ENCODE measurements around the gene IKZF1. TPM values are rescaled to one million over a fixed set of nuclear protein-coding genes. Genes with fewer than 3 reads are reported as not detected.

IKZF1 gene
- total RNA-seq, 1 donor from 2014 or later = 0.86 TPM

GRCh38 chr7:50427518-50427917, 123.0 kb downstream of the IKZF1 start:
- Mint-ChIP-seq H3K27ac (ENCODE audit: unreplicated experiment) (no peak overlapping the region), H3K27me3 (ENCODE audit: low read depth, unreplicated experiment) (peaks cover 8% of the 10 kb centered on the region), H3K36me3 (ENCODE audit: low read depth, unreplicated experiment) (no peaks in the 10 kb centered on the region), H3K4me1 (ENCODE audit: low read depth, unreplicated experiment) (no peaks in the 10 kb centered on the region), H3K9me3 (ENCODE audit: unreplicated experiment) (peaks cover 4% of the 10 kb centered on the region), H3K4me3 (ENCODE audit: unreplicated experiment) (no peak overlapping the region)
- no peak overlapping the region for H3K9ac ChIP-seq (ENCODE audit: low read length)
- H3K4me2 ChIP-seq (ENCODE audit: low read length) = no peak overlapping the region
- H3K4me1 ChIP-seq (ENCODE audit: insufficient read depth, low read length) = no peaks in the 10 kb centered on the region
- H3K4me3 ChIP-seq (ENCODE audit: insufficient read depth, low read depth, low read length) = no peak overlapping the region
- H3K79me2 ChIP-seq (ENCODE audit: insufficient read depth, low read length) = no peaks in the 10 kb centered on the region
- H3K27ac ChIP-seq (ENCODE audit: low read depth, low read length) = no peak overlapping the region
- DNase-seq (ENCODE audit: low read depth) = no peak
- no peaks in the 10 kb centered on the region for H3K36me3 ChIP-seq (ENCODE audit: insufficient read depth, low read length)
- H2AFZ ChIP-seq (ENCODE audit: low read depth, low read length) = no peak overlapping the region
- H4K20me1 ChIP-seq (ENCODE audit: insufficient read depth, low read length) = no peaks in the 10 kb centered on the region
- TF ChIP-seq EZH2 (IDR thresholded peaks at IDR 0.05; ENCODE audit: insufficient read depth, low read length) (no peak), CTCF (IDR thresholded peaks at IDR 0.05; ENCODE audit: insufficient read depth, low read depth, low read length) (no peak)
- no peaks in the 10 kb centered on the region for H3K27me3 ChIP-seq (ENCODE audit: insufficient read depth, low read length)
- FAIRE-seq = no peak
- H3K9me3 ChIP-seq (ENCODE audit: insufficient read depth, low read depth, low read length) = no peaks in the 10 kb centered on the region

- H3K27me3 ChIP-seq (ENCODE audit: insufficient read depth, low read length) = no peaks in the 10 kb centered on the region
- H3K27ac ChIP-seq (ENCODE audit: low read depth, low read length) = no peak overlapping the region
- no peak overlapping the region for H2AFZ ChIP-seq (ENCODE audit: low read depth, low read length)
- H3K4me1 Mint-ChIP-seq (ENCODE audit: low read depth, unreplicated experiment) = no peaks in the 10 kb centered on the region
- no peak overlapping the region for H3K27ac Mint-ChIP-seq (ENCODE audit: unreplicated experiment)
- H3K79me2 ChIP-seq (ENCODE audit: insufficient read depth, low read length) = no peaks in the 10 kb centered on the region
- FAIRE-seq = no peak
- peaks cover 4% of the 10 kb centered on the region for H3K9me3 Mint-ChIP-seq (ENCODE audit: unreplicated experiment)
- H3K4me1 ChIP-seq (ENCODE audit: insufficient read depth, low read length) = no peaks in the 10 kb centered on the region
- no peak for TF ChIP-seq CTCF (IDR thresholded peaks at IDR 0.05; ENCODE audit: insufficient read depth, low read depth, low read length)
- H3K9me3 ChIP-seq (ENCODE audit: insufficient read depth, low read depth, low read length) = no peaks in the 10 kb centered on the region
- no peak for DNase-seq (ENCODE audit: low read depth)
- no peaks in the 10 kb centered on the region for H4K20me1 ChIP-seq (ENCODE audit: insufficient read depth, low read length)
- no peak overlapping the region for H3K4me2 ChIP-seq (ENCODE audit: low read length)
- H3K4me3 Mint-ChIP-seq (ENCODE audit: unreplicated experiment) = no peak overlapping the region
- peaks cover 7% of the 10 kb centered on the region for H3K27me3 Mint-ChIP-seq (ENCODE audit: low read depth, unreplicated experiment)
- no peak overlapping the region for H3K9ac ChIP-seq (ENCODE audit: low read length)
- no peaks in the 10 kb centered on the region for H3K36me3 Mint-ChIP-seq (ENCODE audit: low read depth, unreplicated experiment)
- H3K4me3 ChIP-seq (ENCODE audit: insufficient read depth, low read depth, low read length) = no peak overlapping the region
- no peaks in the 10 kb centered on the region for H3K36me3 ChIP-seq (ENCODE audit: insufficient read depth, low read length)
These were observed 124.4 kb downstream of the IKZF1 start for GRCh38 chr7:50428911-50429310.

- Histone ChIP-seq H3K79me2 (ENCODE audit: insufficient read depth, low read length) (no peaks in the 10 kb centered on the region), H4K20me1 (ENCODE audit: insufficient read depth, low read length) (no peaks in the 10 kb centered on the region), H3K4me2 (ENCODE audit: low read length) (no peak overlapping the region), H3K36me3 (ENCODE audit: insufficient read depth, low read length) (no peaks in the 10 kb centered on the region), H3K27me3 (ENCODE audit: insufficient read depth, low read length) (no peaks in the 10 kb centered on the region), H3K4me3 (ENCODE audit: insufficient read depth, low read depth, low read length) (no peak overlapping the region), H3K27ac (ENCODE audit: low read depth, low read length) (no peak overlapping the region), H3K9me3 (ENCODE audit: insufficient read depth, low read depth, low read length) (no peaks in the 10 kb centered on the region), H3K9ac (ENCODE audit: low read length) (no peak overlapping the region), H2AFZ (ENCODE audit: low read depth, low read length) (no peak overlapping the region), H3K4me1 (ENCODE audit: insufficient read depth, low read length) (peaks cover 7% of the 10 kb centered on the region)
- H3K36me3 Mint-ChIP-seq (ENCODE audit: low read depth, unreplicated experiment) = no peaks in the 10 kb centered on the region
- H3K4me3 Mint-ChIP-seq (ENCODE audit: unreplicated experiment) = no peak overlapping the region
- no peak for TF ChIP-seq EZH2 (IDR thresholded peaks at IDR 0.05; ENCODE audit: insufficient read depth, low read length)
- no peak for TF ChIP-seq CTCF (IDR thresholded peaks at IDR 0.05; ENCODE audit: insufficient read depth, low read depth, low read length)
- DNase-seq (ENCODE audit: low read depth) = no peak
- no peak for FAIRE-seq
- H3K4me1 Mint-ChIP-seq (ENCODE audit: low read depth, unreplicated experiment) = peaks cover 6% of the 10 kb centered on the region
- peaks cover 4% of the 10 kb centered on the region for H3K27me3 Mint-ChIP-seq (ENCODE audit: low read depth, unreplicated experiment)
- no peaks in the 10 kb centered on the region for H3K9me3 Mint-ChIP-seq (ENCODE audit: unreplicated experiment)
- no peak overlapping the region for H3K27ac Mint-ChIP-seq (ENCODE audit: unreplicated experiment)
These were observed 126.8 kb downstream of the IKZF1 start for GRCh38 chr7:50431316-50431715.
